NCI-H1105 (cell line): ENCODE results near the gene FYB2.

ENCODE experiments used
- DNase-seq: peaks from one replicate; lab custom pipeline; 2025; lab: John Stamatoyannopoulos, UW

The FYB2 gene

GRCh38 chr1:56713112-56713511 lies 106.1 kb downstream of the FYB2 start:
- no peak for DNase-seq

GRCh38 chr1:56712150-56712549 lies 107.1 kb downstream of the FYB2 start:
- DNase-seq, result no peak

GRCh38 chr1:56710646-56711045 lies 108.6 kb downstream of the FYB2 start:
- no peak for DNase-seq

GRCh38 chr1:56709995-56710394 lies 109.2 kb downstream of the FYB2 start:
- no peak for DNase-seq

- peak; percentile 56 for DNase-seq
These were observed 109.8 kb downstream of the FYB2 start for GRCh38 chr1:56709269-56709880.

- no peak for DNase-seq
These were observed 111.8 kb downstream of the FYB2 start for GRCh38 chr1:56707379-56707778.

GRCh38 chr1:56703747-56704146 lies 115.5 kb downstream of the FYB2 start:
- no peak for DNase-seq

GRCh38 chr1:56696663-56697062 lies 122.5 kb downstream of the FYB2 start:
- no peak for DNase-seq

GRCh38 chr1:56688522-56689026 lies 130.6 kb downstream of the FYB2 start:
- no peak for DNase-seq

- DNase-seq, result no peak
These were observed 133.0 kb downstream of the FYB2 start for GRCh38 chr1:56686169-56686568.

GRCh38 chr1:56683569-56683968 lies 135.6 kb downstream of the FYB2 start:
- no peak for DNase-seq

- no peak for DNase-seq
These were observed 142.6 kb downstream of the FYB2 start for GRCh38 chr1:56676571-56677035.

GRCh38 chr1:56675763-56676162 lies 143.4 kb downstream of the FYB2 start:
- no peak for DNase-seq

- DNase-seq, result no peak
These were observed 146.6 kb downstream of the FYB2 start for GRCh38 chr1:56672579-56672978.

GRCh38 chr1:56671542-56671941 lies 147.7 kb downstream of the FYB2 start:
- no peak for DNase-seq

- DNase-seq, result no peak
These were observed 148.1 kb downstream of the FYB2 start for GRCh38 chr1:56671085-56671484.

- DNase-seq, result no peak
These were observed 148.9 kb downstream of the FYB2 start for GRCh38 chr1:56670350-56670749.
